GM19455 (cell line): ENCODE results near the gene SHCBP1L.

Experiments
- ATAC-seq: cut with Tn5 transposase; IDR thresholded peaks from one replicate; pipeline ENCODE4 v1.9.1; 2021; ENCODE audit not compliant: unreplicated experiment

SHCBP1L gene

DNA sequence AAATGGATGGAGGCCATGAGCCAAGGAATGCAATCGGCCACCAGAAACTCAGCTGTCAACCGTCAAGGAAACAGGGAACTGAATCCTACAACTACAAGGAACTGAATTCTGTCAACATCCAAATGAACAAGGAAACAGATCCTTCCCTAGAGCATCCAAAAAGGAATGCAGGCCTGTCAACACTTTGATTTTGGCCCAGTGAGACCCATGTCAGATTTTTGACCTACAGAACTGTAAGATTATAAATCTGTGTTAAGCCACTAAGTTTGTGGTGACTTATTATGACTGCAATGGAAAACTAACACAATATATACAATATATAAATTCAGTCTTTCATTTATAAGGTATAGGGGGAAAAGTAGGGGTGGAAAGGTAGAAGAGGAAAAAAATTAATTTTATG, 55.3 kb downstream of the SHCBP1L start:
- no peak for ATAC-seq

DNA sequence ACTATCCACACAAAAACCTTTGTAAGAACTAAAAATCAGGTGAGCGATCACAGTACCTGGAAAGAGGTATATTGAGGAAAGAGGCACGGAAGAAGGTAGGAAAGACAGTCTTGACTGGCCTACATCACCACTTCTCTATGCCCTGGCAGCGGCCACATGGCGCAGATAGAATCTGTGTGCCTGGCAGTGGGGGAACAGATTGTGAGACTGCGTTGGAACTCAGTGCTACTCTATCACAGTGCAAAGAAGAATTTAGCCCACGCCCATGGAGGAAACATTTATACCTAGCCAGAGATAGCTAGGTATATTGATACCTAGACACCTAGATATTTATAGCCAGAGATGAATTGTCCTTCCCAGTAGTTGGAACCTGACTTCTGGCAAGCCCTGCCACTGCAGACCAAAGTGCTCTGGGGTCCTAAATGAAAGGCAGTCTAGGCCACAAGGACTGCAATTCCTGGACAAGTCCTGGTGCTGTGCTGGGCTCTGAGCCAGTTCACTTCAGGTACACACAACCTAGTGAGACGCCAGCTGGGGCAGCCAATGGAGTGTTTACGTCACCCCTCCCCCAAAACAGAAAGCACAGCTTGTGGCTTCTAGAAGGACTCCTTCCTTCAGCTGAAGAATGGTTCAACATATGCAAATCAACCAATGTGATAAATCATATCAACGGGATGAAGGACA, 61.9 kb downstream of the SHCBP1L start:
- no peak for ATAC-seq

DNA sequence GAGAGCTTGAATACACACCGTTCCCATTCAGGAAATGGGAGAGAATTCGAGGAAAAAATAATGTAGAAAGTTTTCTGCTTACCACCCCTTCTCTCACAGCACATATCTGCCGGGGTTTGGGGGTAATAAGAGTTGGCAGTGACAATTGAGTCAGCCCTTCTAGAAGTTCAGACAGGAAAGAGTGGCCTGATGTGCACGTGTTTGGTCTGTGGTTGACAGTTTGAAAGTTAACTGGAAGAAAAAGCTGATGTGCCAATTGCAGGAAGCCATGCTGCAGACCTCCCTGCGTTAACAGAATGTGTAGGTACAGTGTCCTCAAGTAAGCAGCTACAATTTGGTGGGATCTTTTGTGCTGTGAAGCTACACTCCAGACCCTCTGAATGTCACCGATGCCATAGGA, 63.0 kb downstream of the SHCBP1L start:
- ATAC-seq: no peak

DNA sequence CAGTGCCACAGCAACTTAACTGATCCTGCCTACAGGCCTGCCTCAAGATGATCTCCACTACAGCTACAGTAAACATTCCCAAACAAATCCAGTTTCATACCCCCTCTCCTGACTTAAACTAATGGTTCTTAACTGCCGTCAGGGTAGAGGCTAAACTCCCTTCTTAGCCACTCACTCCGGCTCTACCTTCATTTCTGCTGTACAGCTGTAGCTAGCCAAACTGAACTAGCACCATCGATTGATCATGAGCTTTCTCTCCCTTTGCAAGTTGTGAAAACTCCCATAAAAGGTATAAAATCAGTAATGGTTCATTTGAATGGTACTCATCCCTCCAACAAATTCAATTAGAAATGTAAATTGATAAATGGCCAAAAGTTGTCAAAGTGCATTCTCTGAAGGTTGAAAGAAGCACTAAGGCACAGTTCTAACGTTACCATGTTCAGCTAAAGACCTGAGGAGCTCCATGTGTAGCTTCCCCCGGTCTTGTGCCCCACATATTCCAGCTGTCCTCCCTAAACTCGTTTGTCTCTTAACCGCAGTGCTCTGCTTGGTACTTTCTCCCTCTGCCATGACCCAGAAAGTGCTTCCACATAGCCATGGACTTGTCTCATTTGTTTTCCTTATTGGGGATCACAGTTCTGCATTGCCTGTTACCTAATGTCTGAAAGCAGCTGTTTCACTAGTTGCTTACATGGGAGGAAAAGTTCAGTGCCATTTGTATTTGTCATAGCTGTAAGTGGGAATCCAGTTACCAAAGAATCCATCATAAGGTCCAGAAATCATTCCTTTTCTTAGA, 64.0 kb downstream of the SHCBP1L start:
- ATAC-seq: no peak

DNA sequence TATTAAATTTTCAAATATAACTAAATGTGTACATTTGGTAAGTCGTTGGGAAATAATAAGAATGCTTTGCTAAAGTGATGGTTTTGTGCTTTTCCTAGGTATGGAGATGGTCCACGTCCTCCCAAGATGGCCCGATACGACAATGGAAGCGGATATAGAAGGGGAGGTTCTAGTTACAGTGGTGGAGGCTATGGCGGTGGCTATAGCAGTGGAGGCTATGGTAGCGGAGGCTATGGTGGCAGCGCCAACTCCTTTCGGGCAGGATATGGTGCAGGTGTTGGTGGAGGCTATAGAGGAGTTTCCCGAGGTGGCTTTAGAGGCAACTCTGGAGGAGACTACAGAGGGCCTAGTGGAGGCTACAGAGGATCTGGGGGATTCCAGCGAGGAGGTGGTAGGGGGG, 66.0 kb downstream of the SHCBP1L start:
- ATAC-seq: no peak

DNA sequence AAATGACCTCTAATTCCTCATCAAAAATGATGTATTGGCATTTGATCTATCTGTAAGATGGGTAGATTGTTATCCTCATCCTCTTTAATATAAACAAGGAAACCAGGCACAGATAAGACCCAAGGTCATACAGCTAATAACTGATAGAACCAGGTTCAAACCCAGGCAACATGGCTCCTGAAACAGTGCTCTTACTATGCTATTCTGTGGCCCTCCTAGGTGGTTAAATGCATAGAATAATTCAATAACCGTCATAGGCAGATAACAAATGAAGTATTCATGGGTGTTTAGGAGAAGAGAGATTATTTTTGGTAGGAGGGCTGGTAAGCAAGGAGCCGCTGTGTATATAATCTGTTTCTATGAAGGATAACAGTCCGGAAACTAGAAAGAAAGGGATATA, 67.4 kb downstream of the SHCBP1L start:
- ATAC-seq: no peak

DNA sequence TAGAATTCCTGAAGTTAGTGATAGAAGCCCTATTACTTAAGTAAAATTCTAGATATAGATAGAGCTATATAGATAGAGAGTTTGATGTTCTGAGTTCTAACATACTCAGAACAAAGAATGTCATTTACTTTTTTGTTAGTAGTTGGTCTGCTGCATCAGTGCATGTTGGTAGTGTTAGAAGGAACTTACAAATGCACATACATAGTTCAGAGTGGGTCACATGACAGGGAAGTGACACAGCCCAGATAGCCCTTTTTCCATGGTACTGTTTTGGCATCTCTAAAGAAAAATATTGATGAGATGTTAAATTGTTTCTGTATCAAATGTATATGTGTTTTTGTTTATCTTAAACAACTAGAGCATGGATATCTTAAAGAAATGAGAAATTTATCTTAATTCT, 68.1 kb downstream of the SHCBP1L start:
- ATAC-seq: no peak

DNA sequence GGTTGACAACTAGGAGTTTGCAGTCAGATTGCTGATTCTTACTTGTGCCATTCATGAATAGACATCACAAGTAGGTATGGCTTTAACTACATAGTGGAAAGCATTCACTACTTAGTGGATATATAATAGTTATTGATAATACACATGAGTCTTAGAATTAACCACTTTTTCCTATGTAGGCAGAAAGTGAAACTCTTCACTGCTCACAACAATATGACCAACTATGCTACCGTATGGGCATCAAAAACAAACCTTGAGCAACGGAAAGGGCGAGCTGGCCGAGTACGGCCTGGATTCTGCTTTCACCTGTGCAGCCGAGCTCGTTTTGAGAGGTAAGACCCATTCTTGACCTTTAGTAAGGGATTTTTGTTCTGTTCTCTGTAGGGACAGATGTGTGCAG, 75.1 kb downstream of the SHCBP1L start:
- no peak for ATAC-seq

DNA sequence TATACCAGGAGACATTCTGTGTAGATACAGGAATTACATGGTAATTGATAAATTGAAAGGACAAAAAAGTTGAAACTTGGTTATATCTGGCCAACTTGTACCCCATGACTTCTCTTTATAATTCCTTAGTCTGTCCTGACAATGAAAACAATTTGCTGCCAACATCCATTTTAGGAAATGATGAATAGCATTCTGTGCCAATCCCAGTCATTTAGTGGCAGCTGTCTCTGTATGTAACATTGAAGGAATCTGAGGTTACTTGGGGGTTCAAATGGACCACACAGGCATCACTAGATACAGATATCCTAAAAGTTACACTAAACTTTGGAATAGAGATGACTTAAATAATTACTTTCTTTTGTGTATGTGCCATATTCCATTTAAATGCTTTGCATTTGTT, 75.6 kb downstream of the SHCBP1L start:
- no peak for ATAC-seq

DNA sequence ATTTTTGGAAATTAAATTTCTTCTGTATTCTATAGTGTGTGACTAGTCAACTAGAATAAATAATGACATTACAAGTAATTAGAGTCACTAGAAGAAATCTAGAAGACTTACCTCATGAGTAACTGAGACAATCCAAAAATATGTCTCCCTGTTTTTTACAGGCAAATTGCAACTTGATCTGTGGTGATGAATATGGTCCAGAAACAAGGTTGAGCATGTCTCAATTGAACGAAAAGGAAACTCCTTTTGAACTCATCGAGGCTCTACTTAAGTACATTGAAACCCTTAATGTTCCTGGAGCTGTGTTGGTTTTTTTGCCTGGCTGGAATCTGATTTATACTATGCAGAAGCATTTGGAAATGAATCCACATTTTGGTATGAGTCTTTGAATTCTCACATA, 77.1 kb downstream of the SHCBP1L start:
- no peak for ATAC-seq

DNA sequence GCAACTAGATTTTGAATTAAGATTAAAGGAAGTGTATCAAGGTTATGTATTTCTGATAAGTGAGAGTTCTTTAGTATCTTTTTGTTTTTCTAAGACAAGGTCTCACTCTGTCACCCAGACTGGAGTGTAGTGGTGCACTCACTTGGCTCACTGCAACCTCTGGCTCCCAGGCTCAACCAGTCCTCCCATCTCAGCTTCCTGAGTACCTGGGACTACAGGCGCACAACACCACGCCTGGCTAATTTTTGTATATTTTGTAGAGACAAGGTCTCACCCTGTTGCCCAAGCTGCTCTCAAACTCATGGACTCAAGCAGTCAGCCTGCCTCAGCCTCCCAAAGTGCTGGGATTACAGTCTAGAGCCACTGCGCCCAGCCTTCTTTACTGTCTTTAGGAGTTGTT, 80.1 kb downstream of the SHCBP1L start:
- no peak for ATAC-seq

DNA sequence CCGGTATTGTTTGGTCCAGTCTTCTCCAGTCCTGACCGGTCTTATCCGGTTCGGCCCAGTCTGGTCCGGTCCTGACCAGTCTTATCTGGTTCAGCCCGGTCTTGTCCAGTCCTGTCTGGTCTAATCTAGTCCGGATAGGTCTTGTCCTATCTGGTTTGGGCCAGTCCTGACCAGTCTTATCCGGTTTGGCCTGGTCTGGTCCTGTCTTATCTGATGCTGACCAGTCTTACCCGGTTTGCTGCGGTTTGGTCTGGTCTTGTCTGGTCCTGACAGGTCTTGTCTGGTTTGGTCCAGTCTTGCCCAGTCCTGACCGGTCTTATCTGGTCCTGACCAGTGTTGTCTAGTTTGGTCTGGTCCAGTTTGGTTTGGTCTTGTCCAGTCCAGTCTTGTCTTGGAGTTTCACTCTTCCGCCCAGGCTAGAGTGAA, 83.7 kb downstream of the SHCBP1L start:
- ATAC-seq: no peak

DNA sequence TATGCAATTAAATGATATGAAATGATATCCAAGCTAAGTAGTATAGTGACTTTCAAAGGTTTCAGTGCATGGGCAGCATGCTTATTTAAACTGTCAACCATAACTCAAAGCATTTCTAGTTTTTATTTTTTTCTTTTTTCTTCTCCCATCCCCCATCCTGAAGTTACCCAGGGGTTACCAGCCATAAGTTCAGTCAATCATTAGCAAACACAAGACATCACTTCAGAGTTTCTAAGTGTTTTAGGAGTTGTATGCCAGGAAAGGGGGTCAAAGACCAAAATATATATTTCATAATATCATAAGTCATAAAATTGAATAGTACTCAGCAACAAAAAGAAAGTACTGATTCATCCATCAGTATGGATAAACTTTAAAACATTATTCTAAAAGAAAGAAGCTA, 85.1 kb downstream of the SHCBP1L start:
- ATAC-seq: no peak

DNA sequence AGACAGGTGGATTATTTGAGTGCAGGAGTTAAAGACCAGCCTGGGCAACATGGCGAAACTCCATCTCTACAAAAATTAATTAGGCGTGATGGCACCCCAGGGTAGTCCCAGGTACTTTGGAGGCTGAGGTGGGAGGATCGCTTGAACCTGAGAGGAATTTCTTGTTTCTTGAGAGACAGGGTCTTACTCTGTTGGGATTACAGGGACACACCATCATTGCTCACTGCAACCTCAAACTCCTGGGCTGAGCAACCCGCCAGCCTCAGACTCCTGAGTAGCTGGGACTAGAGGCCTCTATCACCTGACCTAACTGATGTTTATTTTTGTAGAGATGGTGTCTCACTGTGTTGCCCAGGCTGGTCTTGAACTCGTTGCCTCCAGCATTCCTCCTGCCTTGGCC, 89.0 kb downstream of the SHCBP1L start:
- no peak for ATAC-seq

DNA sequence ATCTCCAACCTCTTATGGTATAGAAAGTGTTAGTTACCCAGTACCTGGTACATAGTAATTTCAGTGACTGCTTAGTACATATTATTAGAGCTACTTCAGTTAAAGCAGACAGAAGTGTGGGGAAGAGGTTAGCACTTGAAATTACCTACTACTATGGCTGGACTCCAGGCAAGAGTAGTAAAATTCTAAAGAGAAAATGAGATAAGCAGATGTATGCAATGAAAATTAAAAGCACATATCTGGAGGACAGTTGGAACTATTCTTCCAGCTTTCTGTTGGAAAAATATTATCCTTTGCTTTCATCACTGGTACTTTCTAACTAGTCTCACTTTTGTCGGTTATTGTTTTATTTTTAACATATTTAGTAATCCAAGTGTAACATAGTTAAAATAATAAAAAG, 90.1 kb downstream of the SHCBP1L start:
- no peak for ATAC-seq

DNA sequence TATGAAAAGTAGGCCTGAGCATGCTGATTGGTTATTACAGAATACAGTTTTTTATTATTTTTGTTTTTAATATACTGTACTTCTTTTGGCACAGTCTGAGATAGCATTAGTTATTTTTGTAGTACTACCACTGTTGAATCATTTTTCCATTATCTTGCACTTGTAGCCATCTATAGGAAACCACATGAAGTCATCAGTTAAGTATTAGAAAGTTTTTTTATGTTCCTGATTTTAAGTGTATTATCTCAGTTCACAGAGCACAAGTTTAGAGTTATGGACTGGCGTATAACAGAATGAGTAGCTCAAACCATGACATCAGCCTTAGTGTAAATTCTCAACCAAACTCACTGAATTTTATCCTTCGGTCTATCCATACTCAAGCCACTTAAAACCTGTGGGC, 91.0 kb downstream of the SHCBP1L start:
- ATAC-seq: no peak

DNA sequence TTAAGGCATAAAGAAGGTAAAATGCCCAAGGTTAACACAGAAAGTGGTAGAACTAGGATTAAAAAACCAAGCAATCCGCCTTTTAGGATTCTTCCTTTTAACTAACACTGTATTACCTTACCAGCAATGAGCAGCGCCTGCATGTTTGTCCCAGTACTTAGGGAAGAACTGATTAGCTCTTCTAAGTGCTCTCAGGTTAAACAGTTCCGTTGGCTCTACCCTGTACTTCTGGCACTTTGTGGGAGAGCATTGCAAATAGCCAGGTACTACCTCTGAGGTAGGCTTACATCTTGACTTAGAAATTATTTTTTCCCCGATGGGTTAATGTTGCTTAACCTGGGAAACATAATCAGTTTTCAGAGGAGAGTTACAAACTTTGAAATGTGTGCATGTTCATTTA, 92.3 kb downstream of the SHCBP1L start:
- no peak for ATAC-seq

DNA sequence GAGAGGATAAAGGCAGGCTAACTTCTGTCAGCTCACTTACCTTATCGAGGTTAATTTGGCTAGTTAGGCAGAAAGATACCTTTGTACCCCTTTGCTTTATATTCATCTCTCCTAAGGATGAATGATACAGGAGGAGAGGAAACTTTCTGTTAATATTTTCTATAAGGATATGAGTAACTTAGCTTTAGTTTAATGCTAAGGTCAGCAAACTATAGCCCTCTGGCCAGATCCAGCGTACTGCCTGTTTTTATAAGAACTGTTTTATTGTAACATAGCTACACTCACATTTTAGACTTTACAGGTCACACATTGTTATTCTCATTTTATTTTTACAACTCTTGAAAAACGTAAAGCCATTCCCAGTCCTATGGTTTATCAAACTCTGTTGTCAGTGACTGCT, 95.8 kb downstream of the SHCBP1L start:
- ATAC-seq: no peak

DNA sequence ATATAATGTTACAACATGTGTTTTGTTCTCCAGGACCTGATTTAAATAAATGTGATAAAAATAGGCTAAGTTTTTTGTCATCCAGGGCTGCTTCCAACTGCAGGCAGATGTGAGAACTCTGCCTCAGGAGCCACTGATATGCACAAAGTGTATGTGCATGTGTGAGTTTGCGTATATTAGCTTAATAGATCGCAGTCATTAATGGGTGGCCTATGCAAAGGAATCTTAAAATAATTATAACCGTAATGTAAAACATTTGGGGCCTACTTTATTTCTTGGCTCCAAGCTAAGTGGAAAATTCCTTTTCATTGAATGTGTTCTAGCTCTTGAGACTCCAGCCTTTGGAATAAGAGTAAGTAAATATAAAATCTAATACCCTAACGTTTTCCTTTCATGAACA, 97.1 kb downstream of the SHCBP1L start:
- no peak for ATAC-seq

DNA sequence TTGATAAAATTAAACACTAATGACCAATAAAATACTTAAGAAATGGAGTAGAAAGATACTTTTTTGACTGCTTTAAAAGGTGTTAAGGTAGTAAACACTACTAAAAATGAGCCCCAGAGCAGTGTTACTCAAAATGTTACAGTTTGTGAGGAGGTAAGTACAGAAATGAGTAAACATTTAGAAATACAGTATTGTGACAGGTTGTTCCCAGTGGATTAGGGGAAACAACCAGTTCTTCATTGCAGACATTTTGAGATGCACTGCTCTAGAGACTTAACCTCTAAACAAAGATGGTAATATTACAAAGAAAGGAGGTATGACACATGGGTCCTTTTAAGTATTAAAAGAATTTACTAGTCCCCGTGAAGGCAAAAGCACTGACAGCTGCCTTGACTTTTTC, 101.1 kb downstream of the SHCBP1L start:
- ATAC-seq: no peak

DNA sequence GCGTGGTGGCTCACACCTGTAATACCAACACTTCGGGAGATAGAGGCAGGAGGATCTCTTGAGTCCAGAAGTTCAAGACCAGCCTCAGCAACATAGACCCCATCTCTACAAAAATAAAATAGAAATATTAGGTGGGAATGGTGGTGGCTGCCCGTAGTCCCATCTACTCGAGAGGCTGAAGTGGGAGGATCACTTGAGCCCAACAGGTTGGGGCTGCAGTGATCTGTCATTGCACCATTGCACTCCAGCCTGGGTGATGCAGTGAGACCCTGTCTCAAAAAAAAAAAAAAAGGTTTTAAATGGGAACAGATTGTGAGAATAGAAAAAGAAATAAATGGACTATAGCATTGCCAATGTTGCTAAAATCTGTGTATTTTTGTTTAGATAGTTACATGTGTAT, 102.6 kb downstream of the SHCBP1L start:
- ATAC-seq: no peak
